Endothelial cell of umbilical vein (primary cell): ENCODE data around the gene ARHGEF37. TPM values are rescaled to one million over a fixed set of nuclear protein-coding genes. Genes with fewer than 3 reads are reported as not detected.

Experiments used
- BruUV-seq: library from RNA; stranded (reverse); fragments of 400-500 nt; replicated peaks from 2 replicates; lab custom pipeline; 2021; lab: Mats Ljungman, UMichigan
- CTCF ChIA-PET: fragments of 300-600, 350-600 bp; sonication (Branson Sonifier 250); formaldehyde crosslinking; loops from one replicate; lab custom pipeline; 2021; ENCODE audit warnings: antibody characterized with exemption, inconsistent platforms; lab: Charles Lee
- POLR2A ChIA-PET: fragments of 300-600, 350-600 bp; sonication (Branson Sonifier 250); formaldehyde crosslinking; loops from one replicate; lab custom pipeline; 2021; ENCODE audit warnings: antibody characterized with exemption, inconsistent platforms; lab: Charles Lee
- DNase-seq: peaks from one replicate; pipeline ENCODE4 v3.0.0-alpha.2; 2011; ENCODE audit warnings: low read depth, low spot score
- FAIRE-seq: peaks from 2 replicates; lab custom pipeline; 2011; peaks lifted over from hg19 to GRCh38; lab: Jason Lieb, UNC
- H2AFZ ChIP-seq: 2 replicates; pipeline ENCODE4 v1.6.0; 2012; ENCODE audit warnings: low read depth, low read length, control low read depth, inconsistent platforms
- H3K27ac ChIP-seq: 2 replicates; pipeline ENCODE4 v1.5.1; 2011; ENCODE audit warnings: low read depth, mild to moderate bottlenecking, control low read depth, low read length, moderate library complexity; ENCODE audit not compliant: insufficient read depth
- H3K27me3 ChIP-seq, 2 experiments: 2 replicates each; pipeline versions ENCODE4 v1.6.0 to v1.6.1; 2011; ENCODE audit warnings: low read length in 2 of 2, mixed read lengths in 1 of 2; ENCODE audit not compliant: control insufficient read depth in 2 of 2, insufficient read depth in 2 of 2
- H3K36me3 ChIP-seq, 2 experiments: 2 replicates in 1 of 2; 3 replicates in 1 of 2; pipeline ENCODE4 v1.5.1; 2011; ENCODE audit warnings: low read length in 2 of 2, mild to moderate bottlenecking in 1 of 2, moderate library complexity in 1 of 2; ENCODE audit not compliant: control insufficient read depth in 2 of 2, insufficient read depth in 2 of 2; ENCODE audit errors: extremely low read depth in 1 of 2
- H3K4me1 ChIP-seq: 3 replicates; pipeline ENCODE4 v1.5.1; 2011; ENCODE audit warnings: mild to moderate bottlenecking, low read length; ENCODE audit not compliant: control insufficient read depth, insufficient read depth; ENCODE audit errors: extremely low read depth
- H3K4me2 ChIP-seq: 2 replicates; pipeline ENCODE4 v1.6.1; 2011; ENCODE audit warnings: low read length, control low read depth, mixed read lengths; ENCODE audit not compliant: insufficient read depth
- H3K4me3 ChIP-seq, 3 experiments: fragments of 200-600 bp in 1 of 3; sonication (generic), shearing (Covaris generic) in 1 of 3; replicated peaks in 1 of 3; 2 replicates each; pipeline ENCODE4 v1.5.1; 2011 to 2016; ENCODE audit warnings: control low read depth in 3 of 3, low read length in 3 of 3, mild to moderate bottlenecking in 2 of 3, inconsistent platforms in 1 of 3, low read depth in 1 of 3, moderate library complexity in 1 of 3; ENCODE audit not compliant: insufficient read depth in 1 of 3
- H3K79me2 ChIP-seq: 2 replicates; pipeline ENCODE4 v1.6.0; 2012; ENCODE audit warnings: low read length, inconsistent platforms; ENCODE audit not compliant: control insufficient read depth, insufficient read depth
- H3K9ac ChIP-seq: replicated peaks from 2 replicates; pipeline ENCODE3; 2011; ENCODE audit warnings: low read length, control low read depth; ENCODE audit not compliant: insufficient read depth; ENCODE audit errors: extremely low read depth
- H3K9me1 ChIP-seq: replicated peaks from 3 replicates; pipeline ENCODE4 v1.6.0; 2011; ENCODE audit warnings: mild to moderate bottlenecking, low read length; ENCODE audit not compliant: control insufficient read depth, insufficient read depth; ENCODE audit errors: extremely low read depth
- H3K9me3 ChIP-seq: replicated peaks from 2 replicates; pipeline ENCODE4 v1.5.1; 2012; ENCODE audit warnings: low read length, inconsistent platforms; ENCODE audit not compliant: control insufficient read depth, insufficient read depth
- H4K20me1 ChIP-seq: replicated peaks from 2 replicates; pipeline ENCODE3; 2011; ENCODE audit warnings: mild to moderate bottlenecking, low read length; ENCODE audit not compliant: control insufficient read depth, insufficient read depth; ENCODE audit errors: extremely low read depth
- CTCF ChIP-seq, 2 donors: IDR thresholded peaks; 1 replicate in 1 of 2; 2 replicates in 1 of 2; pipeline ENCODE4 v1.5.1; 2011; ENCODE audit warnings: low read length in 2 of 2, mild to moderate bottlenecking in 2 of 2, moderate library complexity in 2 of 2, control low read depth in 1 of 2, inconsistent platforms in 1 of 2, low read depth in 1 of 2; ENCODE audit not compliant: insufficient read depth in 1 of 2; ENCODE audit errors: extremely low read depth in 1 of 2
- EZH2 ChIP-seq: IDR thresholded peaks from 2 replicates; pipeline ENCODE4 v1.6.1; 2012; ENCODE audit warnings: borderline replicate concordance, low read depth, mild to moderate bottlenecking, moderate library complexity, low read length, inconsistent platforms; ENCODE audit not compliant: severe bottlenecking
- FOS ChIP-seq: IDR thresholded peaks from 2 replicates; pipeline ENCODE4 v1.6.1; 2011; ENCODE audit warnings: mild to moderate bottlenecking, low read length, moderate library complexity, borderline replicate concordance; ENCODE audit not compliant: insufficient read depth
- GATA2 ChIP-seq: IDR thresholded peaks from 2 replicates; pipeline ENCODE4 v1.7.0; 2011; ENCODE audit warnings: low read depth, mild to moderate bottlenecking, moderate library complexity, mixed read lengths, low read length; ENCODE audit not compliant: insufficient read length, insufficient read depth
- JUN ChIP-seq: IDR thresholded peaks from 2 replicates; pipeline ENCODE4 v1.6.1; 2011; ENCODE audit warnings: borderline replicate concordance, low read depth; ENCODE audit not compliant: insufficient read length, insufficient read depth
- MAX ChIP-seq: IDR thresholded peaks from 2 replicates; pipeline ENCODE4 v1.6.1; 2011; ENCODE audit not compliant: insufficient read depth, insufficient read length
- MYC ChIP-seq: IDR thresholded peaks from one replicate; pipeline ENCODE4 v1.6.1; 2011; ENCODE audit warnings: mild to moderate bottlenecking, low read depth, low read length
- POLR2A ChIP-seq: IDR thresholded peaks from 2 replicates; pipeline ENCODE4 v1.6.1; 2012; ENCODE audit warnings: low read depth, mild to moderate bottlenecking, control low read depth, low read length
- POLR2AphosphoS5 ChIP-seq: IDR thresholded peaks from 2 replicates; pipeline ENCODE4 v1.6.1; 2012; ENCODE audit warnings: low read depth, mild to moderate bottlenecking, control low read depth, low read length, moderate library complexity; ENCODE audit not compliant: insufficient read depth
- dilution Hi-C: fragments of 300-500 bp; cut with MboI; formaldehyde crosslinking; loops from one replicate; pipeline ENCODE4 v1.15.0; 2019; ENCODE audit warnings: low sequenced_read_pairs; ENCODE audit not compliant: extremely low pct_ligation_motif_present
- intact Hi-C: fragments of 100-400 bp; cut with micrococcal nuclease; formaldehyde crosslinking; loops from one replicate; pipeline ENCODE4 v1.10.0; 2022
- polyA plus RNA-seq, 4 experiments: library from polyadenylated mRNA; depleted of rRNA in 3 of 4; stranded (reverse) in 3 of 4; unstranded in 1 of 4; fragments of >200 nt; gene quantifications; 2 replicates each; pipeline versions ENCODE4 v1.2.1 to v1.2.3, GENCODE V29; 2011 to 2012; ENCODE audit warnings: missing spikeins in 1 of 4
- total RNA-seq: library from RNA; stranded (reverse); gene quantifications from 2 replicates; pipeline ENCODE4 v1.2.3, GENCODE V29; 2021

The ARHGEF37 gene
- total and polyA plus RNA-seq, 2 donors (not counting 3 experiments of a cell fraction or from before 2014, with no cell fraction given), result 4.9 to 7.0 TPM

GRCh38 chr5:149603920-149604319, 22.6 kb downstream of the ARHGEF37 start:
- dilution Hi-C loops (no loop called here), intact Hi-C loops (no loop called here)
- peaks cover 0 to 1% of the 10 kb centered on the region in 2 experiments for H3K27me3 ChIP-seq
- BruUV-seq, result no TSS peak
- no peak overlapping the region for H3K4me3 ChIP-seq
- DNase-seq (no peak), FAIRE-seq (no peak)
- H3K9ac ChIP-seq, result no peak overlapping the region
- H3K4me2 ChIP-seq, result no peak overlapping the region
- no peaks in the 10 kb centered on the region for H3K4me1 ChIP-seq
- POLR2A ChIA-PET, result no interaction called here
- TF ChIP-seq MYC (no peak), POLR2A (no peak), EZH2 (no peak), GATA2 (no peak), FOS (no peak), JUN (no peak), POLR2AphosphoS5 (no peak), CTCF (IDR thresholded peaks at IDR 0.05; ENCODE audit: extremely low read depth in 1 of 2, insufficient read depth in 1 of 2, low read depth in 1 of 2, low read length in 2 of 2) (no peak), MAX (no peak)
- H3K9me3 ChIP-seq, result no peaks in the 10 kb centered on the region
- H4K20me1 ChIP-seq, result no peaks in the 10 kb centered on the region
- H3K79me2 ChIP-seq, result no peaks in the 10 kb centered on the region
- CTCF ChIA-PET, result interaction anchor here (0.9 to 1.0 kb wide), 2 partner anchors 15 to 22 kb away, joined by 3 read pairs; partner anchors contain the start of gene ARHGEF37
- H2AFZ ChIP-seq, result no peak overlapping the region
- H3K27ac ChIP-seq, result no peak overlapping the region
- peaks cover 0 to 8% of the 10 kb centered on the region in 2 experiments for H3K36me3 ChIP-seq
- no peaks in the 10 kb centered on the region for H3K9me1 ChIP-seq
